ENCODE data around the gene ADAM22.

Gene ADAM22

GRCh38 chr7:87999261-87999660 is 65.2 kb downstream of the ADAM22 start:
- ATAC-seq (ENCODE audit: low read depth) (no peak), DNase-seq (ENCODE audit: low spot score in 2 of 2) (no peak)
- Mint-ChIP-seq H3K27ac (no peak overlapping the region), H3K4me3 (no peak overlapping the region), H3K36me3 (no peaks in the 10 kb centered on the region), H3K4me1 (no peaks in the 10 kb centered on the region), H3K27me3 (no peaks in the 10 kb centered on the region), H3K9me3 (no peaks in the 10 kb centered on the region)

GRCh38 chr7:88001744-88002530 is 67.9 kb downstream of the ADAM22 start:
- Mint-ChIP-seq H3K4me3 (no peak overlapping the region), H3K27me3 (no peaks in the 10 kb centered on the region), H3K4me1 (no peaks in the 10 kb centered on the region), H3K9me3 (no peaks in the 10 kb centered on the region), H3K36me3 (no peaks in the 10 kb centered on the region), H3K27ac (no peak overlapping the region)
- no peak for DNase-seq (ENCODE audit: low spot score in 2 of 2)
- ATAC-seq (ENCODE audit: low read depth): no peak

GRCh38 chr7:88002617-88003016 is 68.6 kb downstream of the ADAM22 start:
- no peaks in the 10 kb centered on the region for H3K27me3 Mint-ChIP-seq
- no peak for DNase-seq (ENCODE audit: low spot score in 2 of 2)
- no peaks in the 10 kb centered on the region for H3K4me1 Mint-ChIP-seq
- no peaks in the 10 kb centered on the region for H3K36me3 Mint-ChIP-seq
- H3K9me3 Mint-ChIP-seq: no peaks in the 10 kb centered on the region
- ATAC-seq (ENCODE audit: low read depth): no peak
- H3K4me3 Mint-ChIP-seq: no peak overlapping the region
- H3K27ac Mint-ChIP-seq: no peak overlapping the region

GRCh38 chr7:88003581-88003980 is 69.5 kb downstream of the ADAM22 start:
- no peaks in the 10 kb centered on the region for H3K9me3 Mint-ChIP-seq
- no peaks in the 10 kb centered on the region for H3K27me3 Mint-ChIP-seq
- DNase-seq (ENCODE audit: low spot score in 2 of 2) (no peak), ATAC-seq (ENCODE audit: low read depth) (no peak)
- no peak overlapping the region for H3K27ac Mint-ChIP-seq
- H3K36me3 Mint-ChIP-seq: no peaks in the 10 kb centered on the region
- H3K4me3 Mint-ChIP-seq: no peak overlapping the region
- H3K4me1 Mint-ChIP-seq: no peaks in the 10 kb centered on the region

- Mint-ChIP-seq H3K9me3 (no peaks in the 10 kb centered on the region), H3K4me3 (no peak overlapping the region), H3K27me3 (no peaks in the 10 kb centered on the region), H3K36me3 (no peaks in the 10 kb centered on the region), H3K4me1 (no peaks in the 10 kb centered on the region), H3K27ac (no peak overlapping the region)
- ATAC-seq (ENCODE audit: low read depth): no peak
- DNase-seq (ENCODE audit: low spot score in 2 of 2): no peak
Observed at GRCh38 chr7:88005191-88005590, 71.1 kb downstream of the ADAM22 start.

GRCh38 chr7:88009651-88010050 is 75.6 kb downstream of the ADAM22 start:
- no peak overlapping the region for H3K27ac Mint-ChIP-seq
- ATAC-seq (ENCODE audit: low read depth): no peak
- H3K9me3 Mint-ChIP-seq: no peaks in the 10 kb centered on the region
- H3K4me1 Mint-ChIP-seq: no peaks in the 10 kb centered on the region
- H3K27me3 Mint-ChIP-seq: no peaks in the 10 kb centered on the region
- no peak for DNase-seq (ENCODE audit: low spot score in 2 of 2)
- no peak overlapping the region for H3K4me3 Mint-ChIP-seq
- H3K36me3 Mint-ChIP-seq: no peaks in the 10 kb centered on the region

GRCh38 chr7:88012086-88012485 is 78.0 kb downstream of the ADAM22 start:
- Mint-ChIP-seq H3K4me3 (no peak overlapping the region), H3K27ac (peak overlapping the region; percentile 6), H3K9me3 (no peaks in the 10 kb centered on the region), H3K4me1 (no peaks in the 10 kb centered on the region), H3K27me3 (no peaks in the 10 kb centered on the region), H3K36me3 (no peaks in the 10 kb centered on the region)
- ATAC-seq (ENCODE audit: low read depth) (no peak), DNase-seq (ENCODE audit: low spot score in 2 of 2) (no peak)

GRCh38 chr7:88013981-88014380 is 79.9 kb downstream of the ADAM22 start:
- Mint-ChIP-seq H3K36me3 (no peaks in the 10 kb centered on the region), H3K27me3 (no peaks in the 10 kb centered on the region), H3K4me1 (no peaks in the 10 kb centered on the region), H3K27ac (no peak overlapping the region), H3K4me3 (no peak overlapping the region), H3K9me3 (no peaks in the 10 kb centered on the region)
- DNase-seq (ENCODE audit: low spot score in 2 of 2): no peak
- no peak for ATAC-seq (ENCODE audit: low read depth)

GRCh38 chr7:88014581-88014980 is 80.5 kb downstream of the ADAM22 start:
- Mint-ChIP-seq H3K9me3 (no peaks in the 10 kb centered on the region), H3K4me3 (no peak overlapping the region), H3K36me3 (no peaks in the 10 kb centered on the region), H3K27ac (no peak overlapping the region), H3K27me3 (no peaks in the 10 kb centered on the region), H3K4me1 (no peaks in the 10 kb centered on the region)
- ATAC-seq (ENCODE audit: low read depth): no peak
- DNase-seq (ENCODE audit: low spot score in 2 of 2): no peak

GRCh38 chr7:88015309-88015708 is 81.3 kb downstream of the ADAM22 start:
- DNase-seq (ENCODE audit: low spot score in 2 of 2) (no peak), ATAC-seq (ENCODE audit: low read depth) (no peak)
- H3K4me3 Mint-ChIP-seq: no peak overlapping the region
- H3K9me3 Mint-ChIP-seq: no peaks in the 10 kb centered on the region
- no peak overlapping the region for H3K27ac Mint-ChIP-seq
- no peaks in the 10 kb centered on the region for H3K36me3 Mint-ChIP-seq
- no peaks in the 10 kb centered on the region for H3K4me1 Mint-ChIP-seq
- H3K27me3 Mint-ChIP-seq: no peaks in the 10 kb centered on the region

- no peaks in the 10 kb centered on the region for H3K9me3 Mint-ChIP-seq
- no peak for DNase-seq (ENCODE audit: low spot score in 2 of 2)
- H3K4me3 Mint-ChIP-seq: no peak overlapping the region
- H3K27ac Mint-ChIP-seq: no peak overlapping the region
- no peaks in the 10 kb centered on the region for H3K36me3 Mint-ChIP-seq
- no peaks in the 10 kb centered on the region for H3K27me3 Mint-ChIP-seq
- H3K4me1 Mint-ChIP-seq: no peaks in the 10 kb centered on the region
- no peak for ATAC-seq (ENCODE audit: low read depth)
Observed at GRCh38 chr7:88018501-88018900, 84.5 kb downstream of the ADAM22 start.

- ATAC-seq (ENCODE audit: low read depth) (no peak), DNase-seq (ENCODE audit: low spot score in 2 of 2) (no peak)
- Mint-ChIP-seq H3K4me1 (no peaks in the 10 kb centered on the region), H3K27me3 (no peaks in the 10 kb centered on the region), H3K36me3 (no peaks in the 10 kb centered on the region), H3K4me3 (no peak overlapping the region), H3K27ac (no peak overlapping the region), H3K9me3 (peaks cover 6% of the 10 kb centered on the region)
Observed at GRCh38 chr7:88020953-88021665, 87.1 kb downstream of the ADAM22 start.

GRCh38 chr7:88027724-88028123 is 93.7 kb downstream of the ADAM22 start:
- Mint-ChIP-seq H3K4me1 (no peaks in the 10 kb centered on the region), H3K4me3 (no peak overlapping the region), H3K36me3 (peaks cover 6% of the 10 kb centered on the region), H3K27me3 (no peaks in the 10 kb centered on the region), H3K27ac (no peak overlapping the region), H3K9me3 (peaks cover 22% of the 10 kb centered on the region)
- ATAC-seq (ENCODE audit: low read depth) (no peak), DNase-seq (ENCODE audit: low spot score in 2 of 2) (no peak)

- Mint-ChIP-seq H3K36me3 (peaks cover 8% of the 10 kb centered on the region), H3K27me3 (no peaks in the 10 kb centered on the region), H3K9me3 (peaks cover 17% of the 10 kb centered on the region), H3K4me1 (no peaks in the 10 kb centered on the region), H3K27ac (no peak overlapping the region), H3K4me3 (no peak overlapping the region)
- ATAC-seq (ENCODE audit: low read depth) (no peak), DNase-seq (ENCODE audit: low spot score in 2 of 2) (no peak)
Observed at GRCh38 chr7:88034083-88034695, 100.1 kb downstream of the ADAM22 start.
